GM19372 (cell line): ENCODE measurements around the gene DNAH12.
"Not testable (repeated sequence)": the region's sequence is repeated elsewhere in the genome, so short reads cannot be mapped to it uniquely, and the experiment has no call there.

ENCODE experiments used
- ATAC-seq: cut with Tn5 transposase; IDR thresholded peaks from one replicate; pipeline ENCODE4 v1.9.1; 2021; ENCODE audit warnings: mild to moderate bottlenecking, low read depth, moderate library complexity; ENCODE audit not compliant: unreplicated experiment

The DNAH12 gene

GRCh38 chr3:57545636-57546268 lies 1.6 kb upstream of the DNAH12 start:
- no peak for ATAC-seq

GRCh38 chr3:57538465-57538864 lies 5.7 kb downstream of the DNAH12 start:
- ATAC-seq: no peak

GRCh38 chr3:57530071-57530608 lies 14.0 kb downstream of the DNAH12 start:
- ATAC-seq: no peak

GRCh38 chr3:57518276-57518915 lies 25.7 kb downstream of the DNAH12 start:
- ATAC-seq: no peak

- no peak for ATAC-seq
Measured at GRCh38 chr3:57512166-57512565, 32.0 kb downstream of the DNAH12 start.

GRCh38 chr3:57505901-57506300 lies 38.2 kb downstream of the DNAH12 start:
- no peak for ATAC-seq

- ATAC-seq: no peak
Measured at GRCh38 chr3:57500506-57500905, 43.6 kb downstream of the DNAH12 start.

- ATAC-seq: no peak
Measured at GRCh38 chr3:57497904-57498303, 46.2 kb downstream of the DNAH12 start.

- no peak for ATAC-seq
Measured at GRCh38 chr3:57484563-57484962, 59.6 kb downstream of the DNAH12 start.

GRCh38 chr3:57477193-57477592 lies 67.0 kb downstream of the DNAH12 start:
- not testable (repeated sequence) for ATAC-seq

- ATAC-seq: no peak
Measured at GRCh38 chr3:57464801-57465200, 79.3 kb downstream of the DNAH12 start.

GRCh38 chr3:57464011-57464410 lies 80.1 kb downstream of the DNAH12 start:
- ATAC-seq: no peak

GRCh38 chr3:57451150-57451846 lies 92.8 kb downstream of the DNAH12 start:
- no peak for ATAC-seq

GRCh38 chr3:57449276-57449847 lies 94.8 kb downstream of the DNAH12 start:
- not testable (repeated sequence) for ATAC-seq

GRCh38 chr3:57448489-57448888 lies 95.7 kb downstream of the DNAH12 start:
- not testable (repeated sequence) for ATAC-seq

GRCh38 chr3:57446318-57446841 lies 97.8 kb downstream of the DNAH12 start:
- ATAC-seq: no peak

GRCh38 chr3:57444469-57444868 lies 99.7 kb downstream of the DNAH12 start:
- no peak for ATAC-seq

- ATAC-seq: not testable (repeated sequence)
Measured at GRCh38 chr3:57440144-57440543, 104.0 kb downstream of the DNAH12 start.

- not testable (repeated sequence) for ATAC-seq
Measured at GRCh38 chr3:57438460-57438859, 105.7 kb downstream of the DNAH12 start.

- no peak for ATAC-seq
Measured at GRCh38 chr3:57436195-57436761, 107.9 kb downstream of the DNAH12 start.
